ENCODE measurements around the gene INAFM1. TPM values are rescaled to one million over a fixed set of nuclear protein-coding genes. Genes with fewer than 3 reads are reported as not detected.

Gene INAFM1
- total RNA-seq, 1 experiment from 2014 or later, result 3.5 TPM

- no peak for DNase-seq (ENCODE audit: low read depth)
Observed at GRCh38 chr19:47310323-47310722, 35.6 kb downstream of the INAFM1 start.

GRCh38 chr19:47310819-47311218 is 36.1 kb downstream of the INAFM1 start:
- peak; percentile 49 for DNase-seq (ENCODE audit: low read depth)

GRCh38 chr19:47312366-47313006 is 37.8 kb downstream of the INAFM1 start:
- no peak for DNase-seq (ENCODE audit: low read depth)

GRCh38 chr19:47313754-47314295 is 39.1 kb downstream of the INAFM1 start:
- DNase-seq (ENCODE audit: low read depth), result no peak

GRCh38 chr19:47315125-47315821 is 40.6 kb downstream of the INAFM1 start:
- peak; percentile 92 for DNase-seq (ENCODE audit: low read depth)

- DNase-seq (ENCODE audit: low read depth), result no peak
Observed at GRCh38 chr19:47316513-47316912, 41.8 kb downstream of the INAFM1 start.

GRCh38 chr19:47319923-47320871 is 45.5 kb downstream of the INAFM1 start:
- no peak for DNase-seq (ENCODE audit: low read depth)

- no peak for DNase-seq (ENCODE audit: low read depth)
Observed at GRCh38 chr19:47321630-47322029, 46.9 kb downstream of the INAFM1 start.

GRCh38 chr19:47322058-47322457 is 47.4 kb downstream of the INAFM1 start:
- no peak for DNase-seq (ENCODE audit: low read depth)

- DNase-seq (ENCODE audit: low read depth), result no peak
Observed at GRCh38 chr19:47323409-47323808, 48.7 kb downstream of the INAFM1 start.

GRCh38 chr19:47323872-47324271 is 49.2 kb downstream of the INAFM1 start:
- DNase-seq (ENCODE audit: low read depth), result no peak

- peak; percentile 60 for DNase-seq (ENCODE audit: low read depth)
Observed at GRCh38 chr19:47324502-47324901, 49.8 kb downstream of the INAFM1 start.

Other genes starting within 250 kb of the INAFM1 start
- gene TMEM160, start 226.3 kb upstream of the INAFM1 start, total RNA-seq (2014; rRNA removed; shearing (Covaris generic)), result 46.5 and 55.0 TPM in 2 replicates
- 4.0 and 11.4 TPM in 2 replicates for gene ZC3H4, start 161.1 kb upstream of the INAFM1 start, total RNA-seq (2014; rRNA removed; shearing (Covaris generic))
- gene SAE1, start 144.1 kb upstream of the INAFM1 start, total RNA-seq (2014; rRNA removed; shearing (Covaris generic)), result 289 and 321 TPM in 2 replicates
- gene BBC3, start 43.7 kb upstream of the INAFM1 start, total RNA-seq (2014; rRNA removed; shearing (Covaris generic)), result 0.86 and 2.2 TPM in 2 replicates
- 8.0 and 8.6 TPM in 2 replicates for gene CCDC9, start 18.4 kb upstream of the INAFM1 start, total RNA-seq (2014; rRNA removed; shearing (Covaris generic))
- not detected in 2 replicates for gene C5AR1, start 35.0 kb downstream of the INAFM1 start, total RNA-seq (2014; rRNA removed; shearing (Covaris generic))
- 0.17 TPM in 1 of 2 replicates, not detected in the other for gene C5AR2, start 57.3 kb downstream of the INAFM1 start, total RNA-seq (2014; rRNA removed; shearing (Covaris generic))
- 29.7 and 30.5 TPM in 2 replicates for gene DHX34, start 74.4 kb downstream of the INAFM1 start, total RNA-seq (2014; rRNA removed; shearing (Covaris generic))
- 0.63 and 2.9 TPM in 2 replicates for gene MEIS3, start 144.6 kb downstream of the INAFM1 start, total RNA-seq (2014; rRNA removed; shearing (Covaris generic))
- 0.40 TPM in 1 of 2 replicates, not detected in the other for gene SLC8A2, start 197.0 kb downstream of the INAFM1 start, total RNA-seq (2014; rRNA removed; shearing (Covaris generic))
- 3.3 and 6.5 TPM in 2 replicates for gene KPTN, start 209.3 kb downstream of the INAFM1 start, total RNA-seq (2014; rRNA removed; shearing (Covaris generic))
- 87.0 and 101 TPM in 2 replicates for gene NAPA, start 240.2 kb downstream of the INAFM1 start, total RNA-seq (2014; rRNA removed; shearing (Covaris generic))